ENCODE data around the gene RALGAPA1. TPM values are rescaled to one million over a fixed set of nuclear protein-coding genes. Genes with fewer than 3 reads are reported as not detected.

Gene RALGAPA1
- total RNA-seq, 1 experiment from 2014 or later: 31.7 TPM

GRCh38 chr14:35632676-35633075 lies 176.4 kb downstream of the RALGAPA1 start (continued):
- TF ChIP-seq OVOL2 (CRISPR knock-in tag; IDR thresholded peaks at IDR 0.05; ENCODE audit: borderline replicate concordance): no peak
- no peak for TF ChIP-seq TP53 (CRISPR knock-in tag; IDR thresholded peaks at IDR 0.05)
- TF ChIP-seq, protein P1, sequence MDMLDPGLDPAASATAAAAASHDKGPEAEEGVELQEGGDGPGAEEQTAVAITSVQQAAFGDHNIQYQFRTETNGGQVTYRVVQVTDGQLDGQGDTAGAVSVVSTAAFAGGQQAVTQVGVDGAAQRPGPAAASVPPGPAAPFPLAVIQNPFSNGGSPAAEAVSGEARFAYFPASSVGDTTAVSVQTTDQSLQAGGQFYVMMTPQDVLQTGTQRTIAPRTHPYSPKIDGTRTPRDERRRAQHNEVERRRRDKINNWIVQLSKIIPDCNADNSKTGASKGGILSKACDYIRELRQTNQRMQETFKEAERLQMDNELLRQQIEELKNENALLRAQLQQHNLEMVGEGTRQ (CRISPR knock-in tag; IDR thresholded peaks at IDR 0.05): no peak

DNA sequence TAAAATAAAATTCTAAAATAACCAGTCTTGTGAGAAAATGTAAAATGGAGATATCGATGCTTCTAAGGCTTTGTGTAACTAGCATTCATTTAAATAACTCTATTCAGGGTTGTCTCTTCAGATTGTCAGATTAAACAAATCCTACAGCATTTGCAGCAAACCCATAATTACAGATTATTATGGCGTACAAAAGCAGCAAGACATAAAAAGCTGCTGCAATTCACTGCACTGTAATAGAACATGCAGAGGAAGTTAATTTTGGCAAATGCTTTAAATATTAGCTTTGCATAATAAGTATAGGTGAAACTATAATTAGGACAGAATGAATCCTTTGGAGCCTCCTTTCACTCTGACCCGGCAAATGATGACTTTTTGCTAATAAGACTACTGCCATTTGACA lies 176.8 kb downstream of the RALGAPA1 start:
- H3K27ac Mint-ChIP-seq: no peak overlapping the region
- no peaks in the 10 kb centered on the region for H3K9me3 Mint-ChIP-seq
- ChIA-PET POLR2A (no interaction called here), CTCF (interaction anchor here (1.2 kb wide), 1 partner anchor 186 kb away, joined by 3 read pairs; no protein-coding TSS in a partner anchor)
- peaks cover 5% of the 10 kb centered on the region for H3K4me1 Mint-ChIP-seq
- TF ChIP-seq ZNF416 (CRISPR knock-in tag; IDR thresholded peaks at IDR 0.05): no peak
- no peak for TF ChIP-seq STAT6 (CRISPR knock-in tag; conservative IDR thresholded peaks at IDR 0.05; ENCODE audit: low read depth)
- TF ChIP-seq MXD4 (CRISPR knock-in tag; IDR thresholded peaks at IDR 0.05; ENCODE audit: borderline replicate concordance): no peak
- TF ChIP-seq, protein P1 (CRISPR knock-in tag; IDR thresholded peaks at IDR 0.05): no peak
- no peak for TF ChIP-seq IRF2 (CRISPR knock-in tag; IDR thresholded peaks at IDR 0.05; ENCODE audit: borderline replicate concordance, low read depth)
- no peak for TF ChIP-seq MLX (CRISPR knock-in tag; IDR thresholded peaks at IDR 0.05)
- no peak for TF ChIP-seq ZNF138 (CRISPR knock-in tag; conservative IDR thresholded peaks at IDR 0.05)
- no peak for TF ChIP-seq PREB (CRISPR knock-in tag; IDR thresholded peaks at IDR 0.05; ENCODE audit: borderline replicate concordance)
- TF ChIP-seq, protein P2, sequence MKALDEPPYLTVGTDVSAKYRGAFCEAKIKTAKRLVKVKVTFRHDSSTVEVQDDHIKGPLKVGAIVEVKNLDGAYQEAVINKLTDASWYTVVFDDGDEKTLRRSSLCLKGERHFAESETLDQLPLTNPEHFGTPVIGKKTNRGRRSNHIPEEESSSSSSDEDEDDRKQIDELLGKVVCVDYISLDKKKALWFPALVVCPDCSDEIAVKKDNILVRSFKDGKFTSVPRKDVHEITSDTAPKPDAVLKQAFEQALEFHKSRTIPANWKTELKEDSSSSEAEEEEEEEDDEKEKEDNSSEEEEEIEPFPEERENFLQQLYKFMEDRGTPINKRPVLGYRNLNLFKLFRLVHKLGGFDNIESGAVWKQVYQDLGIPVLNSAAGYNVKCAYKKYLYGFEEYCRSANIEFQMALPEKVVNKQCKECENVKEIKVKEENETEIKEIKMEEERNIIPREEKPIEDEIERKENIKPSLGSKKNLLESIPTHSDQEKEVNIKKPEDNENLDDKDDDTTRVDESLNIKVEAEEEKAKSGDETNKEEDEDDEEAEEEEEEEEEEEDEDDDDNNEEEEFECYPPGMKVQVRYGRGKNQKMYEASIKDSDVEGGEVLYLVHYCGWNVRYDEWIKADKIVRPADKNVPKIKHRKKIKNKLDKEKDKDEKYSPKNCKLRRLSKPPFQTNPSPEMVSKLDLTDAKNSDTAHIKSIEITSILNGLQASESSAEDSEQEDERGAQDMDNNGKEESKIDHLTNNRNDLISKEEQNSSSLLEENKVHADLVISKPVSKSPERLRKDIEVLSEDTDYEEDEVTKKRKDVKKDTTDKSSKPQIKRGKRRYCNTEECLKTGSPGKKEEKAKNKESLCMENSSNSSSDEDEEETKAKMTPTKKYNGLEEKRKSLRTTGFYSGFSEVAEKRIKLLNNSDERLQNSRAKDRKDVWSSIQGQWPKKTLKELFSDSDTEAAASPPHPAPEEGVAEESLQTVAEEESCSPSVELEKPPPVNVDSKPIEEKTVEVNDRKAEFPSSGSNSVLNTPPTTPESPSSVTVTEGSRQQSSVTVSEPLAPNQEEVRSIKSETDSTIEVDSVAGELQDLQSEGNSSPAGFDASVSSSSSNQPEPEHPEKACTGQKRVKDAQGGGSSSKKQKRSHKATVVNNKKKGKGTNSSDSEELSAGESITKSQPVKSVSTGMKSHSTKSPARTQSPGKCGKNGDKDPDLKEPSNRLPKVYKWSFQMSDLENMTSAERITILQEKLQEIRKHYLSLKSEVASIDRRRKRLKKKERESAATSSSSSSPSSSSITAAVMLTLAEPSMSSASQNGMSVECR (CRISPR knock-in tag; IDR thresholded peaks at IDR 0.05; ENCODE audit: borderline replicate concordance): no peak
- no peak for TF ChIP-seq TEAD4 (CRISPR knock-in tag; IDR thresholded peaks at IDR 0.05)
- H3K36me3 Mint-ChIP-seq: no peaks in the 10 kb centered on the region
- DNase-seq (ENCODE audit: low spot score): no peak
- ATAC-seq: no peak
- no peaks in the 10 kb centered on the region for H3K27me3 Mint-ChIP-seq (ENCODE audit: low read depth)
- no peak overlapping the region for H3K4me3 Mint-ChIP-seq

Measured in WTC11 (cell line).